ENCODE data around the gene KIAA1755. TPM values are rescaled to one million over a fixed set of nuclear protein-coding genes. Genes with fewer than 3 reads are reported as not detected.

Gene KIAA1755
- total RNA-seq, 4 donors from 2014 or later = 0.05 to 0.41 (median 0.38) TPM; not detected in 1

DNA sequence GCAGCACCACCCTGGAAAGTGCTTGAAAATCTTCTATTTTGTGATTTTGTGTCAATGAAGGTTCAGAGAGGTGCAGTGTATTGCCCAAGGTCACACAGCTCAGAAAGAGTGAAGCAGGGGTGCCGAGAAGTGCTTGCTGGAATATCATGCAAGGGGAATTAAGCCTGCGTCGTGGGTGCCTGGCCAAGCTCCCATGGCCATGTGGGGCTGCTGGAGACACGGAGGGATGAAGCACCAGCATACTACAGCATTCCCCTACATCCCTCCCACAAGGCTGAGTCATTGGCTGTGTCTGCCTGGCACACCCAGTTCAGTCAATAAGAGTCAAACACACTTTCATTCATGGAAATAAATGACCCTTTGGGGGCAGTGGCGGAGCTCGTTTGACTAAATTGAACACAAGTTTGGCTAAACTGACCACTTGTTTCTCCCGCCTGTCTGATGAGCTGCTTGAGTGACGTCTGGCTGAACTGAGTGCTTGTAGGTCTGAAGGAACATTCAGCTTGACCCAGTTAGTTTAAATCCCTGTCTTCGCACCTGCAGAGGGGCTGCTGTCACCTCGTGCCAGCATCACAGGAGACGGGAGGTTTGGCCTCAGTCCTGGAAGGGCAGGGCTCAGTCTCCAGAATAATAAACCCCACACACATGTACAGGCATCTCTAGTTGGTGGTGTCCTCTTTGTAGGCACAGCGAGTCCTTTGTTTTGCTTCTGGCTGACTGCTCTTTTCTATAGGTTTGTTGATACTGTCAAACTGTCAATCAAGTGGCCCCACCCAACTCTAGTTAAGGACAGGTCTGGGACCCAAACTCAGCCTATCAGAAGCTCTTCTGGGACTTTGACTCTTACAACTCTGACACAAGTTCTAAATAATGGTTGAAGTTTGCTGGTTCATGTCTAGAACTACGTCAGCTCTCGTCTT is 87.0 kb downstream of the KIAA1755 start:
- ATAC-seq (no peak), DNase-seq (no peak)
- Histone ChIP-seq H3K4me1 (peaks cover 1 to 6% of the 10 kb centered on the region in 2 donors), H3K27ac (no peak overlapping the region), H3K27me3 (no peaks in the 10 kb centered on the region), H3K9me3 (no peaks in the 10 kb centered on the region), H3K36me3 (no peaks in the 10 kb centered on the region), H3K4me3 (no peak overlapping the region)
- in situ Hi-C loops (cut with MboI; ENCODE audit: low sequenced_read_pairs in 4 of 4) = no loop called here
- intact Hi-C loops (cut with DNase I; ENCODE audit: low total_unique reads) = no loop called here
- TF ChIP-seq CTCF (IDR thresholded peaks at IDR 0.05 in 4 of 5, conservative IDR thresholded peaks at IDR 0.05 in 1 of 5) (no peak), POLR2A (IDR thresholded peaks at IDR 0.05) (no peak)

DNA sequence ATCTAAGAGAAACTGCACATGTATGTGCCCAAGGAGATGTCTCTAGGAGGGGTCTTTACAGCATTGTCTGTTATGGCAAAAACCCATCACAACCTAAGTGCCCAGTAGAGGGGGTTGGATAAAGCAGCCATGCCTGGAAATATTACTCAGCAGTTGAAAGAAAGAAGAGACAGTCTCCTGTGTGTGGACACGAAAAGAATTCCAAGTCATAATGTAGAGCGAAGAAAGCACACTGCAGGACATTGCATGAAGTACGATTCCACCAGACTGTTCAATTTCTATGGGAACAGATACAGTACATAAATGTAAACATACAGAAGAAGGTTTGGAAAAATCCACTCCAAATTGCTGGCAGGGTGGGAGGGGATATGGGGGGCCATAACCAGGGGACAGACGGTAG is 88.1 kb downstream of the KIAA1755 start:
- intact Hi-C loops (cut with DNase I; ENCODE audit: low total_unique reads) = no loop called here

DNA sequence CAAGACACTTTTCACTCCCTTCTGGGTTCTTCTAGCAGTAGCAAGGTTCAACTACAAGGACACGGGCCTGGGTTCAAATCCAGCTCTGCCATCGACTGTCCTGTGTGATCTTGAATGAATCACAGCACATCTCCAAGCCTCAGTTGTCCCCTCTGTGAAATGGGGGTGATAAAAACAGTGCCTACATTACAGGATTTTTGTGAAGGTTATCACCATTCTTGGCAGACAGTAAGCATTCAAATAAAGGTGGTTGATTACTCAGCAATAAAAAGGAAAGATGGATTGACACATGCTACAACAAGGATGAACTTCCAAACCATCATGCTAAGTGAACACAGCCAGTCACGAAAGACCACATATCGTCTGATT is 88.9 kb downstream of the KIAA1755 start:
- in situ Hi-C loops (cut with MboI; ENCODE audit: low sequenced_read_pairs in 4 of 4) (no loop called here), intact Hi-C loops (cut with DNase I; ENCODE audit: low total_unique reads) (no loop called here)
- no peaks in the 10 kb centered on the region for H3K27me3 ChIP-seq
- TF ChIP-seq POLR2A (IDR thresholded peaks at IDR 0.05) = no peak
- TF ChIP-seq CTCF (IDR thresholded peaks at IDR 0.05 in 4 of 5, conservative IDR thresholded peaks at IDR 0.05 in 1 of 5) = no peak
- H3K9me3 ChIP-seq = no peaks in the 10 kb centered on the region
- no peaks in the 10 kb centered on the region for H3K36me3 ChIP-seq
- H3K27ac ChIP-seq = no peak overlapping the region
- no peak overlapping the region for H3K4me3 ChIP-seq
- DNase-seq = no peak
- H3K4me1 ChIP-seq = peaks cover 5 to 6% of the 10 kb centered on the region in 2 donors
- no peak for ATAC-seq

More for the DNA sequence above, 88.1 kb downstream of the KIAA1755 start:
- H3K36me3 ChIP-seq = no peaks in the 10 kb centered on the region
- H3K9me3 ChIP-seq = no peaks in the 10 kb centered on the region
- no peaks in the 10 kb centered on the region for H3K27me3 ChIP-seq
- TF ChIP-seq POLR2A (IDR thresholded peaks at IDR 0.05) = no peak
- TF ChIP-seq CTCF (IDR thresholded peaks at IDR 0.05 in 4 of 5, conservative IDR thresholded peaks at IDR 0.05 in 1 of 5) = no peak
- peaks cover 5 to 6% of the 10 kb centered on the region in 2 donors for H3K4me1 ChIP-seq
- in situ Hi-C loops (cut with MboI; ENCODE audit: low sequenced_read_pairs in 4 of 4) = no loop called here
- ATAC-seq = no peak
- H3K27ac ChIP-seq = no peak overlapping the region
- no peak overlapping the region for H3K4me3 ChIP-seq
- DNase-seq = no peak

DNA sequence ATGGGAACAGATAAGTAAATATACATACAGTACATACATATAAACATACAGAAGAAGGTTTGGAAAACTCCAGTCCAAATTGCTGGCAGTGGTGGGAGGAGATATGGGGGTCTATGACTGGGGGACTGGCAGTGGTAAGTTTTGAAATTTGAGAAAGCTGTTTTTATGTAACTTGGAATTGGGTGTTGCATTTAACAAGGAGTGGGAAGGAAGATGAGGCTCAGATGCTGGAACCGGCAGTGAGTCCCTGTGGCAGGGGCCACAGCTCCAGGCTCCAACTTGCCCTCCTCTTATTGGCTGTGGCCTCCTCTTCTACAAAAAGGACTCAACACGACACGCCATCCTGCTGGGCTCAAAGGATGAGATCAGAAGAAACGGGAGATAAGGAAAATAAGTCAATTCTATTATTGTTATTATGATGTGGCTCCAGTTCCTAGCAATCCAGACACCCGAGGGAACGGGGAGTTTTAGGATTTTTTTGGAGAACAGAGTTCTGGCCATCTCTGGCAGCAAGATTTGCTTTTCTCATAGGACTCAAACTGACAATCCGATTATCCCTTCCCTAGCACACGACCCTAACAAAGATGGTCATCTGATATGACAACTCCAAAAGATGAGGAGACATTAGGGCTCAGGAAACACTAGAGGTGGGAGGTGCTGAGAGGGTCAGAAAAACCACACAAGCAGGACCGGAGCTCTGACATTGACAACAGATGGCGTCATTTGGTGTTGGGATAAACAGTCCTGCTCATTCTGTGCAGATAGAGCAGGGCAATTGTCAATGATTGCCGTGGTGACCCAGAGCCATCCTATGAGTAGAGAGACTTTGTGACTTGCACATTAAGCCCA is 89.5 kb downstream of the KIAA1755 start:
- no peaks in the 10 kb centered on the region for H3K27me3 ChIP-seq
- no peaks in the 10 kb centered on the region for H3K36me3 ChIP-seq
- no peak for TF ChIP-seq CTCF (IDR thresholded peaks at IDR 0.05 in 4 of 5, conservative IDR thresholded peaks at IDR 0.05 in 1 of 5)
- TF ChIP-seq POLR2A (IDR thresholded peaks at IDR 0.05) = no peak
- no peak overlapping the region for H3K27ac ChIP-seq
- intact Hi-C loops (cut with DNase I; ENCODE audit: low total_unique reads) = no loop called here
- in situ Hi-C loops (cut with MboI; ENCODE audit: low sequenced_read_pairs in 4 of 4) = no loop called here
- DNase-seq (no peak), ATAC-seq (no peak)
- no peak overlapping the region for H3K4me3 ChIP-seq
- no peaks in the 10 kb centered on the region for H3K9me3 ChIP-seq
- H3K4me1 ChIP-seq = peaks cover 5 to 6% of the 10 kb centered on the region in 2 donors

Measured in gastrocnemius medialis (tissue), 4 donors.